Heart right ventricle (tissue), 16 donors: ENCODE measurements around the gene PLSCR3. TPM values are rescaled to one million over a fixed set of nuclear protein-coding genes. Genes with fewer than 3 reads are reported as not detected.

Experiments used
- ATAC-seq, 8 donors: fragments of 200-7000 bp; cut with Tn5 transposase; one replicate each; pipeline ENCODE4 v1.9.1; 2020; ENCODE audit warnings: mild to moderate bottlenecking in 8 of 8, moderate library complexity in 8 of 8, moderate number of reproducible peaks in 1 of 8
- DNase-seq, 2 donors: peaks; one replicate each; pipeline ENCODE4 v3.0.0-alpha.2; 2020
- H3K27ac ChIP-seq, 10 donors: fragments of 200-600 bp; sonication (generic) in 2 of 10; one replicate each; pipeline versions ENCODE4 v1.5.0 to v1.8.0; 2020 to 2022; ENCODE audit warnings: mild to moderate bottlenecking in 3 of 10
- H3K27me3 ChIP-seq, 7 donors: fragments of 200-600 bp; one replicate each; pipeline ENCODE4 v1.8.0; 2021 to 2022; ENCODE audit warnings: mild to moderate bottlenecking in 2 of 7
- H3K36me3 ChIP-seq, 9 donors: fragments of 200-600 bp; sonication (generic) in 1 of 9; one replicate each; pipeline versions ENCODE4 v1.5.0 to v1.8.0; 2020 to 2022; ENCODE audit warnings: mild to moderate bottlenecking in 2 of 9
- H3K4me1 ChIP-seq, 9 donors: fragments of 200-600 bp; sonication (generic) in 1 of 9; one replicate each; pipeline versions ENCODE4 v1.5.0 to v1.8.0; 2020 to 2022; ENCODE audit warnings: mild to moderate bottlenecking in 4 of 9
- H3K4me3 ChIP-seq, 10 donors: fragments of 200-600 bp; sonication (generic) in 2 of 10; one replicate each; pipeline versions ENCODE4 v1.5.0 to v1.8.0; 2020 to 2022; ENCODE audit warnings: mild to moderate bottlenecking in 7 of 10, moderate library complexity in 2 of 10
- H3K9me3 ChIP-seq, 11 donors: fragments of 200-600 bp in 10 of 11; sonication (generic) in 2 of 11; one replicate each; pipeline versions ENCODE4 v1.5.0 to v1.8.0; 2013 to 2022; ENCODE audit warnings: mild to moderate bottlenecking in 2 of 11, control low read depth in 1 of 11, moderate library complexity in 1 of 11
- WGBS, 2 donors: extraction: QIAGEN DNeasy Blood & Tissue Kit; methylation state at CpG; one replicate each; pipeline ENCODE4 v1.1.7; 2013; ENCODE audit warnings: inconsistent platforms in 1 of 2; 5-methylcytosine and 5-hydroxymethylcytosine counted together
- intact Hi-C, 10 donors: fragments of 100-400 bp; cut with DNase I; formaldehyde crosslinking; loops; one replicate each; pipeline versions ENCODE4 v1.11.1 to v1.14.2; 2022
- polyA plus RNA-seq, 2 donors: library from polyadenylated mRNA; stranded (reverse); fragments of 200-250 nt; gene quantifications; one replicate each; pipeline ENCODE4 v1.2.3, GENCODE V29; 2013
- total RNA-seq, 10 donors: library from RNA; stranded (reverse); fragmentation: NEBNext Ultra II Directional in 3 of 10; extraction: Animal tissue kit (Norgen Biotek cat#: 25700) in 3 of 10; gene quantifications; one replicate each; pipeline versions ENCODE4 v1.2.1 to v1.2.4, GENCODE V29; 2021 to 2023
- TF ChIP-seq, protein P1 (sequence below), 9 donors: fragments of 200-600 bp; sonication (generic) in 2 of 9; IDR thresholded peaks; one replicate each; pipeline versions ENCODE4 v1.5.0 to v1.8.0; 2021 to 2022; ENCODE audit warnings: antibody characterized with exemption in 9 of 9, mild to moderate bottlenecking in 5 of 9, moderate library complexity in 1 of 9
- donor health status: Arrhythmogenic right ventricular cardiomyopathy.
- donor health status: ischemic (EF 13 %, LVEDD 7.1; RV severe dilation, severe dysfunction).
- donor health status: healthy with polysubstance abuse.
- donor health status: DM: no; HTN: yes; CAD: no.
- donor health status: DM: no; HTN: no; CAD: no.
- donor health status: ischemic (EF 25% LVEDD 6.9; RV normal size, moderate dysfunction).
- donor health status: ischemic (EF 25% LVEDD 5.7; RV mildly dilated, moderate dysfunction).
- donor health status: healthy.
- donor health status: DM: yes; HTN: yes; CAD: no.
- donor health status: Ischemic cardiomyopathy.
- donor health status: ischemic (EF 35%, LVEDD 5.7; RV mildly dilated, moderate dysfunction).
- donor health status: nonischemic (EF 11% LVEDD 7.7; RV severe dilation, severe dysfunction).
- donor health status: DM: yes; HTN: yes; CAD: no.
- donor health status: PGD.
- donor health status: ischemic (EF 29% LVEDD 5.4; RV normal size, mild dysfunction).
- donor health status: nonischemic (EF 23%, LVEDD 6.1; RV moderate dilation, normal function).

The PLSCR3 gene
- total and polyA plus RNA-seq, 12 donors, result 14.4 to 32.9 (median 17.7) TPM

DNA sequence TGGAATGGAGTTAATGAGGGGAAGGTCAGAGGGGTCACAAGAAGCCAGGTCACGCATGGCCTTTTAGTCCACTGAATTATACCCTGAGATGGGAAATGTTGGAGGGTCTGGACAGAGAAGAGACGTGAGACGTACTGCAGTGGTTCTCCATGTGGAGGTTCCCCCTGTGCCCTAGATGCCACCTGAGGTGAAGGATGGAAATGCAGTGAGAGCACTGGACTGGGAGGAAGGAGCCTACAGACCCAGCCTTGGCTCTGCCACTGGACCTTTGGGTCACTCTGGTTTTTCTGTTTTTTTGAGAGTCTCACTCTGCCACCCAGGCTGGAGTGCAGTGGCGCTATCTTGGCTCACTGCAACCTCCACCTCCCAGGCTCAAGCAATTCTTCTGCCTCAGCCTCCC lies 1.8 kb upstream of the PLSCR3 start:
- Histone ChIP-seq H3K4me1 (peaks cover 0 to 28% (median 20%) of the 10 kb centered on the region in 9 donors), H3K36me3 (peaks cover 0 to 17% (median 0%) of the 10 kb centered on the region in 9 donors), H3K27me3 (no peaks in the 10 kb centered on the region), H3K27ac (no peak overlapping the region), H3K4me3 (no peak overlapping the region), H3K9me3 (no peaks in the 10 kb centered on the region)
- ATAC-seq (no peak), DNase-seq (no peak)
- 85 to 97% methylated on average over 4 of the region's 4 CpGs for WGBS, 2 donors
- intact Hi-C loops, result no loop called here
- TF ChIP-seq, protein P1, sequence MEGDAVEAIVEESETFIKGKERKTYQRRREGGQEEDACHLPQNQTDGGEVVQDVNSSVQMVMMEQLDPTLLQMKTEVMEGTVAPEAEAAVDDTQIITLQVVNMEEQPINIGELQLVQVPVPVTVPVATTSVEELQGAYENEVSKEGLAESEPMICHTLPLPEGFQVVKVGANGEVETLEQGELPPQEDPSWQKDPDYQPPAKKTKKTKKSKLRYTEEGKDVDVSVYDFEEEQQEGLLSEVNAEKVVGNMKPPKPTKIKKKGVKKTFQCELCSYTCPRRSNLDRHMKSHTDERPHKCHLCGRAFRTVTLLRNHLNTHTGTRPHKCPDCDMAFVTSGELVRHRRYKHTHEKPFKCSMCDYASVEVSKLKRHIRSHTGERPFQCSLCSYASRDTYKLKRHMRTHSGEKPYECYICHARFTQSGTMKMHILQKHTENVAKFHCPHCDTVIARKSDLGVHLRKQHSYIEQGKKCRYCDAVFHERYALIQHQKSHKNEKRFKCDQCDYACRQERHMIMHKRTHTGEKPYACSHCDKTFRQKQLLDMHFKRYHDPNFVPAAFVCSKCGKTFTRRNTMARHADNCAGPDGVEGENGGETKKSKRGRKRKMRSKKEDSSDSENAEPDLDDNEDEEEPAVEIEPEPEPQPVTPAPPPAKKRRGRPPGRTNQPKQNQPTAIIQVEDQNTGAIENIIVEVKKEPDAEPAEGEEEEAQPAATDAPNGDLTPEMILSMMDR (IDR thresholded peaks at IDR 0.05), result no peak

DNA sequence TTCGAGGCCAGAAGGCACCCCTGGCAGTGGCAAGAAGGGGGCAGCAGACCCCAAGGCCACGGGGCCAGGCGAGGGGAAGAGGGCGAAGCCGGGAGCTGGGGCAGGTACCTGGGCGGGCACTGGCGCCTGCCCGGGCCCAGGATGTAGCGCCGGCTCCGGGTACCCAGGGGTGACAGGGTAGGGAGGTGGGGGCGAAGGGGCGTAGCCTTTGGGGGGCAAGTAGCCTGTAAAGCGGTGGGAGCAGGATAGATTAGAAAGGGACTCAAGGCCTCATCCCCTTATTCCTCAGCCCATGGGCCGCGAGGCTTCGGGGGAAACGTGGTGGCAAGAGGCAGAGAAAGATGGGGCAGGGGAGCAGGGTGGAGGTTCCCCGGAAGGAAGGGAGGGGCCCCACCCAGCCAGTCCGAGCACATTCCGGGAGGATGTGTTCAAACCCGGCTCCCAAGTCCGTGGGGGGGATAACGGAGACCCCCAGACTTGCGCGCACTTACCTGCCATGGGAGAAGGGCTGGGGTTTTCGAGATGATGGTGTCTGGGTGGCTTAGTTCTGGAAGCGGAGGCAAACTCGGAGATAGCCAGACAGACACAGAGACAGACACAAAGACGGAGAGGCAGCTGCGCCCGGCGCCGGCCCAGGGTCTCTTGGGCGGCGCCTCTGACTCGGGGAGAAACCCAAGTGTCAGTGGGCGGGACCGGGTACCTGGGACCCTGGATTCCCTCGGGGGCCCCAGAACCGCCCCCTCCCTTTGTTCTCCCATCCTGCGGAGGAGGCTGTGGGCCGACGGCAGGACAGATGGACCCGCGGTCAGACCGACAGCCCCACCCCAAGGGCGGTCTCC lies 493 bp downstream of the PLSCR3 start:
- TF ChIP-seq, protein P1 (IDR thresholded peaks at IDR 0.05), result peak in 1 of 9 donors; percentile 14
- Histone ChIP-seq H3K27ac (peak overlapping the region; percentile 88 to 98 (median 95)), H3K27me3 (no peaks in the 10 kb centered on the region), H3K9me3 (no peaks in the 10 kb centered on the region), H3K4me3 (peak overlapping the region; percentile 59 to 98 (median 90)), H3K4me1 (peaks cover 0 to 34% (median 22%) of the 10 kb centered on the region in 9 donors), H3K36me3 (peaks cover 0 to 40% (median 10%) of the 10 kb centered on the region in 9 donors)
- intact Hi-C loops, result loop anchor here in 6 of 10 donors (1.0 to 5.0 kb wide), 5 partner anchors 10 to 43 kb away; partner anchors contain the start of genes KCTD11 (in 2 of the 6), TMEM95 (in 2 of the 6) and TMEM256 (in 1 of the 6)
- peak; percentile 6 to 50 (median 30) for ATAC-seq
- WGBS, 2 donors, result 8% methylated on average over 43 to 48 of the region's 48 CpGs
- no peak for DNase-seq

DNA sequence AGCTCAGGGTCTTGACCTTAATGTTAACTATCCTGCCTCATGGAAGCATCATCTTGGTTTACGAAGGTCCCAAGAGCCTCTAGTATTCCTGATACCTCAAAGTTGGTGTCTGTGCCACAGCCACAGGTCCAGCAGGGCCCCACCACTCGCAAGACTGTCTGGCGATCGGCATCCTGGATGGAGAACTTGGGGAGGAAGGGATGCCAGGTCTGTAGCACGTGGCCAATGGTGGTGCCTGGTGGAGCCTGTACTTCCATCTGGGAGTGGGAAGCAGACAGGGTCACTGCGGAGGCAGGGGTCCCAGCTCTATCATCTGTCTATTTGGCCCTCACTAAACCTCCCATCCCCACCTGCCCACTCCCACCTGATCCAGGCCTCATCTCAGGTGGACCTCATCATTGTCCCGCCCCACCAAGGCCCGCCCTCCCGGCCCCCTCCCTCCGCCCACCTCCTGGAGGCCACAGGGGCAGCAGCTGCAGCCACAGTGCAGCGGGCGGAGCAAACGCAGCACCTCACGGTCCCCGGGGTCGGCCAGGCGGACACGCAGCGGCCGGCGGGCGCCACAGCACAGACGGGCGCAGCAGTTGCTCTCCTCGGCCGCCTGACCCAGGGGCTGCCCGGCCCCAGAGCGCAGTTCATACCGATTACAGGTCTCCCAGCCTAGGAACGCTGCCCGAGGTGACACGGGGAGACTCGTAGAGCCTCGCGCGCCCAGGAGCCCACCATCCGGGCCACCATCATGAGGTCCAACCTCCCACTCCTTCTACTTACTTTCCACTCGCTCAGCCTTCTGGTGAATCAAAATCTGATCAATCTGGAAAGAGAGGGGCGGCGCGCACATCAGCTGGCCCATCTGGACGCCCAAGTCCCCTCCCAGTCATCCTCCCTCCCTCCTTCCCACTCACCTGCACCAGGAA lies 1.4 kb downstream of the PLSCR3 start:
- 76 to 84% methylated on average over 37 to 42 of the region's 42 CpGs for WGBS, 2 donors
- DNase-seq (no peak), ATAC-seq (no peak)
- TF ChIP-seq, protein P1 (IDR thresholded peaks at IDR 0.05), result no peak
- peak overlapping the region in 8 of 10 donors; percentile 89 to 98 (median 95) for H3K27ac ChIP-seq
- no peaks in the 10 kb centered on the region for H3K27me3 ChIP-seq
- intact Hi-C loops, result loop anchor here in 4 of 10 donors (5.0 kb wide), 2 partner anchors 36 to 41 kb away; partner anchors contain the start of genes KCTD11 (in 2 of the 4) and TMEM95 (in 2 of the 4)
- peaks cover 0 to 34% (median 22%) of the 10 kb centered on the region in 9 donors for H3K4me1 ChIP-seq
- no peaks in the 10 kb centered on the region for H3K9me3 ChIP-seq
- H3K36me3 ChIP-seq, result peaks cover 0 to 49% (median 10%) of the 10 kb centered on the region in 9 donors
- peak overlapping the region in 9 of 10 donors; percentile 77 to 98 (median 91) for H3K4me3 ChIP-seq

DNA sequence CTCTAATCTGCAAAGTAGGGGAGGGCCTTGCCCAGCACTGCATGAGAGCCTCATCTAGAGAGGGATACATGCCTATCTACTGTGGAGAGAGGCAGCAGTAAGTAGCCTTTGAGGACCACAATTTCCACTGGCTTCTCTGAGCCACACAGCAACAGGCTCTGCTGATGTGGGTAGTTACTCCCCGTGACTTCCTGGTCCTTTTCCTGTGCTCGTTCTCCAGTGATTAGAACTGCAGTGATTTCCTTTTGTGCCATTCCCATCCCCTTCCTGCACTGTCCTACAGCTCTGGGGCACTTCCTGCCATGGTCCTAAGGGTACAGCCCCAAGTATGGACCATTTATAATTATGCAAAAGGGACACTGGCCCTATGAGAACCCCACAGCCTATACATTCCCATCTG lies 3.0 kb downstream of the PLSCR3 start:
- TF ChIP-seq, protein P1 (IDR thresholded peaks at IDR 0.05), result no peak
- Histone ChIP-seq H3K27ac (peak overlapping the region in 5 of 10 donors; percentile 7 to 44 (median 23)), H3K36me3 (peaks cover 0 to 60% (median 10%) of the 10 kb centered on the region in 9 donors), H3K4me1 (peaks cover 0 to 34% (median 22%) of the 10 kb centered on the region in 9 donors), H3K9me3 (no peaks in the 10 kb centered on the region), H3K27me3 (no peaks in the 10 kb centered on the region), H3K4me3 (no peak overlapping the region)
- intact Hi-C loops, result loop anchor here in 4 of 10 donors (5.0 kb wide), 2 partner anchors 34 to 39 kb away; partner anchors contain the start of genes KCTD11 (in 2 of the 4) and TMEM95 (in 2 of the 4)
- WGBS, 2 donors, result 50 to 75% methylated on average over 2 of the region's 2 CpGs
- ATAC-seq, result no peak
- no peak for DNase-seq
